HEK293 (cell line): ENCODE measurements around the gene OR1F1.
A peak's percentile ranks its signal among the peaks of the same experiment; 100 is the strongest.

ENCODE experiments used
- CTCF ChIA-PET: fragments of 350-600 bp; formaldehyde crosslinking; extraction: SDS; loops from one replicate; lab custom pipeline; 2021; ENCODE audit warnings: antibody characterized with exemption; lab: Yijun Ruan, JAX
- POLR2A ChIA-PET: fragments of 300-600 bp; formaldehyde crosslinking; extraction: SDS; loops from one replicate; lab custom pipeline; 2020; ENCODE audit warnings: antibody characterized with exemption, inconsistent platforms; lab: Yijun Ruan, JAX
- H3K27ac ChIP-seq: fragments of 200-500 bp; sonication (Bioruptor generic); 2 replicates; pipeline ENCODE4 v1.5.1; 2014; ENCODE audit warnings: low read depth, low read length, control low read depth, inconsistent platforms; ENCODE audit errors: extremely low read depth
- H3K36me3 ChIP-seq, 2 experiments: fragments of 200-500 bp in 1 of 2; sonication (Bioruptor generic) in 1 of 2; 1 replicate in 1 of 2; 2 replicates in 1 of 2; pipeline ENCODE4 v1.5.1; 2014 to 2017; ENCODE audit warnings: inconsistent platforms in 2 of 2, low read length in 2 of 2; ENCODE audit not compliant: control insufficient read depth in 2 of 2, insufficient read depth in 1 of 2
- H3K4me1 ChIP-seq: fragments of 200-500 bp; sonication (Bioruptor generic); 2 replicates; pipeline ENCODE4 v1.5.1; 2014; ENCODE audit warnings: mild to moderate bottlenecking, low read length, inconsistent platforms; ENCODE audit not compliant: control insufficient read depth, insufficient read depth
- H3K4me3 ChIP-seq: 2 replicates; pipeline ENCODE4 v1.5.1; 2011; ENCODE audit warnings: low read depth, mild to moderate bottlenecking, control low read depth, low read length, moderate library complexity
- H3K9me3 ChIP-seq: fragments of 200-500 bp; sonication (Bioruptor generic); 2 replicates; pipeline ENCODE4 v1.5.1; 2014; ENCODE audit warnings: low read depth, low read length, inconsistent platforms; ENCODE audit not compliant: control insufficient read depth, insufficient read depth
- CTCF ChIP-seq: fragments of 450-650 bp; formaldehyde crosslinking; IDR thresholded peaks from 2 replicates; pipeline ENCODE4 v1.5.1; 2016; ENCODE audit warnings: missing biosample characterization, missing genetic modification characterization
- GFI1B ChIP-seq: fragments of 450-650 bp; formaldehyde crosslinking; IDR thresholded peaks from 2 replicates; pipeline ENCODE4 v1.5.1; 2016; ENCODE audit warnings: missing biosample characterization, missing genetic modification characterization
- KLF17 ChIP-seq: fragments of 450-650 bp; formaldehyde crosslinking; IDR thresholded peaks from 2 replicates; pipeline ENCODE4 v1.5.1; 2016; ENCODE audit warnings: missing biosample characterization, missing genetic modification characterization
- MEIS1 ChIP-seq: sonication (generic); formaldehyde crosslinking; IDR thresholded peaks from 2 replicates; pipeline ENCODE4 v1.8.1; 2022; ENCODE audit warnings: missing genetic modification reagents, mild to moderate bottlenecking, borderline replicate concordance
- SCRT2 ChIP-seq: fragments of 450-650 bp; formaldehyde crosslinking; IDR thresholded peaks from 2 replicates; pipeline ENCODE4 v1.5.1; 2016; ENCODE audit warnings: missing biosample characterization, missing genetic modification characterization
- SP3 ChIP-seq: fragments of 450-650 bp; formaldehyde crosslinking; IDR thresholded peaks from 2 replicates; pipeline ENCODE4 v1.5.1; 2016; ENCODE audit warnings: missing biosample characterization, missing genetic modification characterization
- ZBTB26 ChIP-seq: fragments of 450-650 bp; formaldehyde crosslinking; optimal IDR thresholded peaks from 2 replicates; pipeline ENCODE3; 2016; ENCODE audit warnings: missing biosample characterization, mild to moderate bottlenecking, missing genetic modification characterization
- ZFP69B ChIP-seq: fragments of 450-650 bp; formaldehyde crosslinking; IDR thresholded peaks from 2 replicates; pipeline ENCODE4 v1.5.1; 2016; ENCODE audit warnings: missing biosample characterization, missing genetic modification characterization
- ZNF211 ChIP-seq: fragments of 450-650 bp; formaldehyde crosslinking; IDR thresholded peaks from 2 replicates; pipeline ENCODE4 v1.5.1; 2016; ENCODE audit warnings: low read depth, missing biosample characterization, missing genetic modification characterization
- ZNF335 ChIP-seq: fragments of 450-650 bp; formaldehyde crosslinking; conservative IDR thresholded peaks from 2 replicates; pipeline ENCODE4 v1.5.1; 2016; ENCODE audit warnings: missing biosample characterization, missing genetic modification characterization
- ZNF518A ChIP-seq: fragments of 450-650 bp; formaldehyde crosslinking; conservative IDR thresholded peaks from 2 replicates; pipeline ENCODE4 v1.5.1; 2016; ENCODE audit warnings: low read depth, missing biosample characterization, missing genetic modification characterization
- ZNF529 ChIP-seq: fragments of 450-650 bp; formaldehyde crosslinking; IDR thresholded peaks from 2 replicates; pipeline ENCODE4 v1.5.1; 2017; ENCODE audit warnings: missing genetic modification characterization, missing biosample characterization; ENCODE audit not compliant: insufficient replicate concordance
- ZNF610 ChIP-seq: fragments of 450-650 bp; formaldehyde crosslinking; IDR thresholded peaks from 2 replicates; pipeline ENCODE4 v1.5.1; 2016; ENCODE audit warnings: missing biosample characterization, missing genetic modification characterization, borderline replicate concordance
- ZNF626 ChIP-seq: fragments of 450-650 bp; sonication (Bioruptor Pico); formaldehyde crosslinking; IDR thresholded peaks from 2 replicates; pipeline ENCODE4 v1.5.1; 2018; ENCODE audit warnings: missing biosample characterization, missing genetic modification characterization, inconsistent platforms
- ZNF692 ChIP-seq: fragments of 450-650 bp; formaldehyde crosslinking; IDR thresholded peaks from 2 replicates; pipeline ENCODE4 v1.5.1; 2016; ENCODE audit warnings: missing biosample characterization, missing genetic modification characterization
- ZSCAN5A ChIP-seq: fragments of 450-650 bp; formaldehyde crosslinking; IDR thresholded peaks from 2 replicates; pipeline ENCODE4 v1.5.1; 2016; ENCODE audit warnings: missing biosample characterization, missing genetic modification characterization

Gene OR1F1

GRCh38 chr16:3246876-3247275, 58.9 kb downstream of the OR1F1 start (continued):
- TF ChIP-seq KLF17 (no peak), CTCF (tag by site-specific recombination) (no peak), ZNF518A (no peak), ZNF626 (no peak)
- TF ChIP-seq, all 188 proteins: peak for 0

- no peaks in the 10 kb centered on the region for H3K9me3 ChIP-seq
- ChIA-PET CTCF (no interaction called here), POLR2A (interaction anchor here (1.8 kb wide), 1 partner anchor 14 kb away, joined by 4 read pairs; the partner anchor contains the start of gene ZNF200)
- no peaks in the 10 kb centered on the region for H3K36me3 ChIP-seq
- no peak overlapping the region for H3K4me3 ChIP-seq
- no peaks in the 10 kb centered on the region for H3K4me1 ChIP-seq
- H3K27ac ChIP-seq, result no peak overlapping the region
- TF ChIP-seq ZNF211 (tag by site-specific recombination), result no peak
- TF ChIP-seq GFI1B (tag by site-specific recombination), result no peak
- no peak for TF ChIP-seq ZNF335 (tag by site-specific recombination)
- TF ChIP-seq ZNF692 (tag by site-specific recombination), result no peak
- TF ChIP-seq ZNF529 (tag by site-specific recombination), result no peak
- no peak for TF ChIP-seq ZNF610 (tag by site-specific recombination)
- no peak for TF ChIP-seq CTCF (tag by site-specific recombination)
- TF ChIP-seq MEIS1, result no peak
Observed at GRCh38 chr16:3248596-3248995, 60.6 kb downstream of the OR1F1 start.

GRCh38 chr16:3249020-3249419, 61.0 kb downstream of the OR1F1 start:
- H3K27ac ChIP-seq, result no peak overlapping the region
- CTCF ChIA-PET, result no interaction called here
- H3K36me3 ChIP-seq, result no peaks in the 10 kb centered on the region
- TF ChIP-seq ZBTB26 (no peak), SP3 (tag by site-specific recombination) (no peak), ZSCAN5A (tag by site-specific recombination) (no peak), SCRT2 (peak; percentile 43; the same call in 1 of the 2 replicates), ZFP69B (tag by site-specific recombination) (no peak)
- H3K9me3 ChIP-seq, result no peaks in the 10 kb centered on the region
- POLR2A ChIA-PET, result interaction anchor here (1.8 kb wide), 1 partner anchor 14 kb away, joined by 4 read pairs; the partner anchor contains the start of gene ZNF200
- H3K4me1 ChIP-seq, result no peaks in the 10 kb centered on the region
- H3K4me3 ChIP-seq, result no peak overlapping the region
